Fibroblast of lung (primary cell): ENCODE measurements around the gene TMC6.

Experiments used
- EZH2 ChIP-seq: IDR thresholded peaks from 2 replicates; pipeline ENCODE4 v1.5.1; 2012; ENCODE audit warnings: low read length, control low read depth, mild to moderate bottlenecking; ENCODE audit errors: missing control alignments
- TF ChIP-seq, protein P1 (sequence below), 2 donors: IDR thresholded peaks in 1 of 2; conservative IDR thresholded peaks in 1 of 2; 1 replicate in 1 of 2; 2 replicates in 1 of 2; pipeline ENCODE4 v1.5.1; 2011 to 2012; ENCODE audit warnings: low read length in 2 of 2, control low read depth in 1 of 2, inconsistent platforms in 1 of 2, low read depth in 1 of 2, mild to moderate bottlenecking in 1 of 2

DNA sequence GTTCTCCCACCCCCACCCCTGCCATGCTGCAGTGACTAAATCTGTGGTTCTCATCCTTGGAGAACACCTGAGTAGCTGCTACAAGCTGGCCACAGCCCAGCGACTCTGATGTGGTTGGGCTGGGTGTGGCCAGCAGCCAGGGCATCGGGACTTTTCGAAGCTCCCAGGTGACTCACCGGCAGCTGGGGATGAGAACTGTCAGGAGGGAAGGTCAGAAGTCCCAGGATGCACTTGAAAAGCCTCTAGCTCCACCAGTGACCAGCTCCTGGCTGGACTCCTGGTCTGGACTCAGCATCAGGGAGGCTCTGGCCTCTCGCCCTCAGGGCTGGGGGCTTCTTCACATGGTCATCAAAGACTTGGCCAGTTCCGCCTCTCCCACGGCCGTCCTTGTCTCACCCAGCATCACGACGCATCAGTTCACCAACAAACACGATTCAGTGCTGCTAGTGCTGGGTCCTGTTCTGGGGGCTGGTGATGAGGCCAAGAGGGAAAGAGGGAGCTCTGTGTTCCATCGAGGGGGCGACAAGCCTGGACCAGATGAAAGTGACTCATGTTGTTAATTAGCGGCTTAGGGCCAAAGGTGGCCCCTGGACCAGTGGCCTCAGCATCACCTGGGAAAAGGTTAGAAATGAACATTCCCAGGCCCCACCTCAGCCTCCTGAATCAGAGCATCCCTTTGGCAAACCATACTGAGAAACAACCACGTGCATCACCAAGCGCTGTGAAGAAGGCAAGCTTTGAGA lies 13.7 kb upstream of the TMC6 start:
- no peak for TF ChIP-seq EZH2
- TF ChIP-seq, protein P1, sequence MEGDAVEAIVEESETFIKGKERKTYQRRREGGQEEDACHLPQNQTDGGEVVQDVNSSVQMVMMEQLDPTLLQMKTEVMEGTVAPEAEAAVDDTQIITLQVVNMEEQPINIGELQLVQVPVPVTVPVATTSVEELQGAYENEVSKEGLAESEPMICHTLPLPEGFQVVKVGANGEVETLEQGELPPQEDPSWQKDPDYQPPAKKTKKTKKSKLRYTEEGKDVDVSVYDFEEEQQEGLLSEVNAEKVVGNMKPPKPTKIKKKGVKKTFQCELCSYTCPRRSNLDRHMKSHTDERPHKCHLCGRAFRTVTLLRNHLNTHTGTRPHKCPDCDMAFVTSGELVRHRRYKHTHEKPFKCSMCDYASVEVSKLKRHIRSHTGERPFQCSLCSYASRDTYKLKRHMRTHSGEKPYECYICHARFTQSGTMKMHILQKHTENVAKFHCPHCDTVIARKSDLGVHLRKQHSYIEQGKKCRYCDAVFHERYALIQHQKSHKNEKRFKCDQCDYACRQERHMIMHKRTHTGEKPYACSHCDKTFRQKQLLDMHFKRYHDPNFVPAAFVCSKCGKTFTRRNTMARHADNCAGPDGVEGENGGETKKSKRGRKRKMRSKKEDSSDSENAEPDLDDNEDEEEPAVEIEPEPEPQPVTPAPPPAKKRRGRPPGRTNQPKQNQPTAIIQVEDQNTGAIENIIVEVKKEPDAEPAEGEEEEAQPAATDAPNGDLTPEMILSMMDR (conservative IDR thresholded peaks at IDR 0.05 in 1 of 2, IDR thresholded peaks at IDR 0.05 in 1 of 2; ENCODE audit: low read depth in 1 of 2, low read length in 2 of 2), result no peak
